ENCODE results near the gene LAMTOR1. TPM values are rescaled to one million over a fixed set of nuclear protein-coding genes. Genes with fewer than 3 reads are reported as not detected.

Gene LAMTOR1
- total RNA-seq, 5 donors from 2014 or later (not counting 1 experiment from before 2014, with no cell fraction given): 45.7 to 69.3 (median 62.5) TPM

Other genes with a start within 250 kb of the LAMTOR1 start
- not detected for gene DEFB131B, start 224.8 kb downstream of the LAMTOR1 start, total RNA-seq
- 10 to 100 TPM; 17.3 to 24.7 (median 21.5) TPM for gene XNDC1N, start 174.7 kb downstream of the LAMTOR1 start, total RNA-seq
- 10 to 100 TPM; 23.9 to 29.1 (median 24.8) TPM for gene RNF121, start 174.3 kb downstream of the LAMTOR1 start, total RNA-seq
- 10 to 100 TPM; 18.4 to 29.2 (median 22.4) TPM for gene IL18BP, start 104.4 kb downstream of the LAMTOR1 start, total RNA-seq
- gene NUMA1, start 22.8 kb downstream of the LAMTOR1 start, total RNA-seq: 100 to 1,000 TPM; 237 to 386 (median 343) TPM
- 1 to 10 TPM; 2.5 to 5.1 (median 3.7) TPM for gene LRRC51, start 22.4 kb downstream of the LAMTOR1 start, total RNA-seq
- under 1 TPM in 1 of 5 donors, not detected in 4; 0.28 TPM for gene TOMT, start 2.6 kb upstream of the LAMTOR1 start, total RNA-seq
- gene ANAPC15, start 9.4 kb upstream of the LAMTOR1 start, total RNA-seq: 10 to 100 TPM; 44.8 to 51.0 (median 47.7) TPM
- gene FOLR3, start 32.4 kb upstream of the LAMTOR1 start, total RNA-seq: not detected
- under 1 TPM in 1 of 5 donors, not detected in 4; 0.25 TPM for gene FOLR1, start 88.8 kb upstream of the LAMTOR1 start, total RNA-seq
- not detected for gene FOLR2, start 113.5 kb upstream of the LAMTOR1 start, total RNA-seq
- 100 to 1,000 TPM; 112 to 162 (median 147) TPM for gene INPPL1, start 121.5 kb upstream of the LAMTOR1 start, total RNA-seq
- not detected for gene PHOX2A, start 140.9 kb upstream of the LAMTOR1 start, total RNA-seq